ENCODE data around the gene NT5C1A.

- TF ChIP-seq CTCF (IDR thresholded peaks at IDR 0.05; ENCODE audit: low read length) (no peak), EZH2 (IDR thresholded peaks at IDR 0.05; ENCODE audit: borderline replicate concordance, low read length) (no peak)
Observed at GRCh38 chr1:39685071-39685470, 13.2 kb upstream of the NT5C1A start.
